HPDE6-E6E7 (cell line): Measurements from ENCODE around the gene TCF7.

Source experiments
- DNase-seq: peaks from one replicate; pipeline ENCODE4 v3.0.0; 2011; ENCODE audit warnings: missing footprints; ENCODE audit errors: extremely low spot score

Gene TCF7

GRCh38 chr5:134131165-134131564 is 16.7 kb downstream of the TCF7 start:
- DNase-seq: no peak

GRCh38 chr5:134131578-134132350 is 17.3 kb downstream of the TCF7 start:
- DNase-seq: no peak

GRCh38 chr5:134132372-134133187 is 18.1 kb downstream of the TCF7 start:
- no peak for DNase-seq

- no peak for DNase-seq
Observed at GRCh38 chr5:134133188-134133994, 18.9 kb downstream of the TCF7 start.

GRCh38 chr5:134133995-134134541 is 19.6 kb downstream of the TCF7 start:
- DNase-seq: no peak

- DNase-seq: no peak
Observed at GRCh38 chr5:134135091-134135655, 20.7 kb downstream of the TCF7 start.

GRCh38 chr5:134136221-134136631 is 21.7 kb downstream of the TCF7 start:
- DNase-seq: no peak

GRCh38 chr5:134136771-134137170 is 22.3 kb downstream of the TCF7 start:
- no peak for DNase-seq

- DNase-seq: peak; percentile 81
Observed at GRCh38 chr5:134138416-134139376, 24.2 kb downstream of the TCF7 start.

GRCh38 chr5:134139377-134139851 is 24.9 kb downstream of the TCF7 start:
- DNase-seq: no peak

- no peak for DNase-seq
Observed at GRCh38 chr5:134139891-134140469, 25.5 kb downstream of the TCF7 start.

GRCh38 chr5:134140530-134141201 is 26.2 kb downstream of the TCF7 start:
- DNase-seq: peak; percentile 80

- no peak for DNase-seq
Observed at GRCh38 chr5:134141331-134142050, 27.0 kb downstream of the TCF7 start.

GRCh38 chr5:134142052-134142451 is 27.6 kb downstream of the TCF7 start:
- DNase-seq: no peak

GRCh38 chr5:134142806-134143205 is 28.3 kb downstream of the TCF7 start:
- no peak for DNase-seq

- no peak for DNase-seq
Observed at GRCh38 chr5:134143431-134143830, 28.9 kb downstream of the TCF7 start.

GRCh38 chr5:134143944-134144941 is 29.8 kb downstream of the TCF7 start:
- no peak for DNase-seq
